ENCODE results near the gene NBPF12.
"Not testable (repeated sequence)": the region's sequence is repeated elsewhere in the genome, so short reads cannot be mapped to it uniquely, and the experiment has no call there.

The NBPF12 gene

GRCh38 chr1:146986450-146986849, 48.3 kb downstream of the NBPF12 start:
- not testable (repeated sequence) for DNase-seq (ENCODE audit: low read depth)

GRCh38 chr1:146987502-146987901, 49.4 kb downstream of the NBPF12 start:
- not testable (repeated sequence) for DNase-seq (ENCODE audit: low read depth)

- DNase-seq (ENCODE audit: low read depth) = not testable (repeated sequence)
These were observed 51.3 kb downstream of the NBPF12 start for GRCh38 chr1:146989455-146989854.

- not testable (repeated sequence) for DNase-seq (ENCODE audit: low read depth)
These were observed 70.4 kb downstream of the NBPF12 start for GRCh38 chr1:147008495-147008894.

- DNase-seq (ENCODE audit: low read depth) = not testable (repeated sequence)
These were observed 88.9 kb downstream of the NBPF12 start for GRCh38 chr1:147026975-147027374.

- DNase-seq (ENCODE audit: low read depth) = peak; percentile 3
These were observed 92.0 kb downstream of the NBPF12 start for GRCh38 chr1:147030066-147030653.

GRCh38 chr1:147039916-147040315, 101.8 kb downstream of the NBPF12 start:
- no peak for DNase-seq (ENCODE audit: low read depth)

GRCh38 chr1:147042891-147043290, 104.8 kb downstream of the NBPF12 start:
- not testable (repeated sequence) for DNase-seq (ENCODE audit: low read depth)

- DNase-seq (ENCODE audit: low read depth) = not testable (repeated sequence)
These were observed 106.4 kb downstream of the NBPF12 start for GRCh38 chr1:147044511-147044910.

Measured in stromal cell of bone marrow (primary cell).